DOHH2 (cell line): ENCODE measurements around the gene DNAH5.

Source experiments
- H3F3A ChIP-seq: fragments of 200-600 bp; sonication (generic), shearing (Covaris generic); 2 replicates; pipeline ENCODE4 v1.6.0; 2016; ENCODE audit warnings: antibody characterized with exemption, mild to moderate bottlenecking; ENCODE audit not compliant: control insufficient read depth, insufficient read depth
- H3K27ac ChIP-seq: fragments of 200-600 bp; sonication (generic); 2 replicates; pipeline ENCODE4 v1.5.1; 2014; ENCODE audit warnings: low read depth, mild to moderate bottlenecking, low read length, moderate library complexity
- H3K27me3 ChIP-seq: fragments of 200-600 bp; sonication (generic); 2 replicates; pipeline ENCODE4 v1.6.1; 2014; ENCODE audit warnings: mild to moderate bottlenecking, low read length, mixed read lengths; ENCODE audit not compliant: control insufficient read depth
- H3K36me3 ChIP-seq: fragments of 200-600 bp; sonication (generic); 2 replicates; pipeline ENCODE4 v1.6.1; 2014; ENCODE audit warnings: mild to moderate bottlenecking, low read length, moderate library complexity, mixed read lengths; ENCODE audit not compliant: control insufficient read depth
- H3K4me1 ChIP-seq: fragments of 200-600 bp; sonication (generic); 2 replicates; pipeline ENCODE4 v1.6.1; 2014; ENCODE audit warnings: mild to moderate bottlenecking, low read length, mixed read lengths; ENCODE audit not compliant: control insufficient read depth
- H3K4me2 ChIP-seq: fragments of 200-600 bp; sonication (generic); 2 replicates; pipeline ENCODE4 v1.6.0; 2014; ENCODE audit warnings: mild to moderate bottlenecking, low read length, moderate library complexity
- H3K4me3 ChIP-seq: fragments of 200-600 bp; sonication (generic); 2 replicates; pipeline ENCODE4 v1.5.1; 2014; ENCODE audit warnings: mild to moderate bottlenecking, low read length, mixed read lengths
- H3K79me2 ChIP-seq: fragments of 200-600 bp; sonication (generic); 2 replicates; pipeline ENCODE4 v1.6.1; 2014; ENCODE audit warnings: mild to moderate bottlenecking, low read length, mixed read lengths; ENCODE audit not compliant: control insufficient read depth
- H3K9me2 ChIP-seq: fragments of 200-600 bp; sonication (generic); replicated peaks from 2 replicates; pipeline ENCODE4 v1.6.1; 2014; ENCODE audit warnings: mild to moderate bottlenecking, low read length, mixed read lengths; ENCODE audit not compliant: control insufficient read depth
- H3K9me3 ChIP-seq: fragments of 200-600 bp; sonication (generic); 2 replicates; pipeline ENCODE4 v1.6.1; 2014; ENCODE audit warnings: antibody characterized with exemption, low read length, mixed read lengths; ENCODE audit not compliant: control insufficient read depth, insufficient read depth
- H4K20me1 ChIP-seq: fragments of 200-600 bp; sonication (generic); 2 replicates; pipeline ENCODE4 v1.6.0; 2014; ENCODE audit warnings: low read depth, mild to moderate bottlenecking, antibody characterized with exemption, low read length, moderate library complexity; ENCODE audit not compliant: control insufficient read depth, insufficient read depth
- CTCF ChIP-seq: fragments of 200-600 bp; sonication (generic); IDR thresholded peaks from one replicate; pipeline ENCODE4 v1.5.1; 2014; ENCODE audit warnings: antibody characterized with exemption, mild to moderate bottlenecking, low read depth, low read length; ENCODE audit not compliant: poor library complexity, severe bottlenecking
- EZH2phosphoT487 ChIP-seq: fragments of 200-600 bp; sonication (generic); IDR thresholded peaks from 2 replicates; pipeline ENCODE4 v1.6.1; 2017; ENCODE audit warnings: borderline replicate concordance, mild to moderate bottlenecking, antibody characterized with exemption, low read length, moderate library complexity, mixed read lengths

The DNAH5 gene

GRCh38 chr5:13664377-13664776 is 280.1 kb downstream of the DNAH5 start:
- Histone ChIP-seq H3K4me1 (no peaks in the 10 kb centered on the region), H3K4me3 (no peak overlapping the region), H3F3A (no peaks in the 10 kb centered on the region), H3K79me2 (no peaks in the 10 kb centered on the region), H3K4me2 (no peak overlapping the region), H3K27me3 (no peaks in the 10 kb centered on the region), H4K20me1 (no peaks in the 10 kb centered on the region), H3K27ac (no peak overlapping the region), H3K9me2 (no peaks in the 10 kb centered on the region), H3K9me3 (no peaks in the 10 kb centered on the region), H3K36me3 (no peaks in the 10 kb centered on the region)
- TF ChIP-seq EZH2phosphoT487 (no peak), CTCF (no peak)

- Histone ChIP-seq H3F3A (no peaks in the 10 kb centered on the region), H3K36me3 (no peaks in the 10 kb centered on the region), H3K27ac (no peak overlapping the region), H3K79me2 (no peaks in the 10 kb centered on the region), H3K4me3 (no peak overlapping the region), H3K4me2 (no peak overlapping the region), H3K27me3 (no peaks in the 10 kb centered on the region), H3K9me3 (no peaks in the 10 kb centered on the region), H4K20me1 (no peaks in the 10 kb centered on the region), H3K4me1 (no peaks in the 10 kb centered on the region), H3K9me2 (no peaks in the 10 kb centered on the region)
- TF ChIP-seq EZH2phosphoT487 (no peak), CTCF (no peak)
Observed at GRCh38 chr5:13662626-13663025, 281.9 kb downstream of the DNAH5 start.

- no peaks in the 10 kb centered on the region for H3K27me3 ChIP-seq
- TF ChIP-seq CTCF: no peak
- TF ChIP-seq EZH2phosphoT487: no peak
- no peaks in the 10 kb centered on the region for H3K4me1 ChIP-seq
- no peaks in the 10 kb centered on the region for H3K36me3 ChIP-seq
- H3K27ac ChIP-seq: no peak overlapping the region
- H3K9me3 ChIP-seq: no peaks in the 10 kb centered on the region
- no peak overlapping the region for H3K4me3 ChIP-seq
- H3K4me2 ChIP-seq: no peak overlapping the region
- H4K20me1 ChIP-seq: no peaks in the 10 kb centered on the region
- no peaks in the 10 kb centered on the region for H3K9me2 ChIP-seq
- H3F3A ChIP-seq: no peaks in the 10 kb centered on the region
- H3K79me2 ChIP-seq: no peaks in the 10 kb centered on the region
Observed at GRCh38 chr5:13661272-13661671, 283.2 kb downstream of the DNAH5 start.

GRCh38 chr5:13660072-13660471 is 284.4 kb downstream of the DNAH5 start:
- Histone ChIP-seq H3K9me2 (no peaks in the 10 kb centered on the region), H3F3A (no peaks in the 10 kb centered on the region), H3K79me2 (no peaks in the 10 kb centered on the region), H3K27ac (no peak overlapping the region), H3K36me3 (no peaks in the 10 kb centered on the region), H3K9me3 (no peaks in the 10 kb centered on the region), H3K4me1 (no peaks in the 10 kb centered on the region), H3K4me3 (no peak overlapping the region), H3K27me3 (no peaks in the 10 kb centered on the region), H3K4me2 (no peak overlapping the region), H4K20me1 (no peaks in the 10 kb centered on the region)
- no peak for TF ChIP-seq EZH2phosphoT487
- no peak for TF ChIP-seq CTCF
